ENCODE results near the gene RIPPLY3.
"Not testable (repeated sequence)": the region's sequence is repeated elsewhere in the genome, so short reads cannot be mapped to it uniquely, and the experiment has no call there.

RIPPLY3 gene

GRCh38 chr21:36988536-36988935, 18.0 kb upstream of the RIPPLY3 start:
- Histone ChIP-seq H3K4me3 (ENCODE audit: low read depth, low read length) (no peak overlapping the region), H3K36me3 (replicated peaks) (no peaks in the 10 kb centered on the region), H3K27ac (no peak overlapping the region), H3K27me3 (replicated peaks) (no peaks in the 10 kb centered on the region)
- DNase-seq = no peak
- in situ Hi-C loops (cut with HindIII; ENCODE audit: low pct_ligation_motif_present, low sequenced_read_pairs) = no loop called here
- TF ChIP-seq CTCF (IDR thresholded peaks at IDR 0.05; ENCODE audit: low read depth, low read length, missing control alignments) = no peak

- H3K27ac ChIP-seq = peak overlapping the region; percentile 54
- H3K27me3 ChIP-seq (replicated peaks); H3K36me3 ChIP-seq (replicated peaks); in situ Hi-C loops (cut with HindIII; ENCODE audit: low pct_ligation_motif_present, low sequenced_read_pairs); DNase-seq: not testable (repeated sequence)
- H3K4me3 ChIP-seq (ENCODE audit: low read depth, low read length) = peak overlapping the region; percentile 58
These were observed 17.3 kb upstream of the RIPPLY3 start for GRCh38 chr21:36989199-36989698.

- H3K27ac ChIP-seq = peak overlapping the region; percentile 54
- in situ Hi-C loops (cut with HindIII; ENCODE audit: low pct_ligation_motif_present, low sequenced_read_pairs) = no loop called here
- peak; percentile 71 for DNase-seq
- no peaks in the 10 kb centered on the region for H3K27me3 ChIP-seq (replicated peaks)
- peak overlapping the region; percentile 58 for H3K4me3 ChIP-seq (ENCODE audit: low read depth, low read length)
- no peaks in the 10 kb centered on the region for H3K36me3 ChIP-seq (replicated peaks)
- TF ChIP-seq CTCF (IDR thresholded peaks at IDR 0.05; ENCODE audit: low read depth, low read length, missing control alignments) = peak; percentile 52
These were observed 16.6 kb upstream of the RIPPLY3 start for GRCh38 chr21:36989699-36990507.

GRCh38 chr21:36990508-36991205, 15.8 kb upstream of the RIPPLY3 start:
- Histone ChIP-seq H3K27me3 (replicated peaks) (no peaks in the 10 kb centered on the region), H3K4me3 (ENCODE audit: low read depth, low read length) (peak overlapping the region; percentile 58), H3K36me3 (replicated peaks) (no peaks in the 10 kb centered on the region), H3K27ac (peak overlapping the region; percentile 54)
- DNase-seq = no peak
- in situ Hi-C loops (cut with HindIII; ENCODE audit: low pct_ligation_motif_present, low sequenced_read_pairs) = no loop called here
- no peak for TF ChIP-seq CTCF (IDR thresholded peaks at IDR 0.05; ENCODE audit: low read depth, low read length, missing control alignments)

GRCh38 chr21:36992671-36993070, 13.8 kb upstream of the RIPPLY3 start:
- TF ChIP-seq CTCF (IDR thresholded peaks at IDR 0.05; ENCODE audit: low read depth, low read length, missing control alignments) = no peak
- Histone ChIP-seq H3K27me3 (replicated peaks) (no peaks in the 10 kb centered on the region), H3K27ac (no peak overlapping the region), H3K36me3 (replicated peaks) (no peaks in the 10 kb centered on the region), H3K4me3 (ENCODE audit: low read depth, low read length) (no peak overlapping the region)
- no peak for DNase-seq
- in situ Hi-C loops (cut with HindIII; ENCODE audit: low pct_ligation_motif_present, low sequenced_read_pairs) = no loop called here

- Histone ChIP-seq H3K27ac (no peak overlapping the region), H3K36me3 (replicated peaks) (no peaks in the 10 kb centered on the region), H3K27me3 (replicated peaks) (no peaks in the 10 kb centered on the region), H3K4me3 (ENCODE audit: low read depth, low read length) (peak overlapping the region; percentile 40)
- in situ Hi-C loops (cut with HindIII; ENCODE audit: low pct_ligation_motif_present, low sequenced_read_pairs) = no loop called here
- DNase-seq = no peak
- TF ChIP-seq CTCF (IDR thresholded peaks at IDR 0.05; ENCODE audit: low read depth, low read length, missing control alignments) = no peak
These were observed 11.9 kb upstream of the RIPPLY3 start for GRCh38 chr21:36994501-36995158.

GRCh38 chr21:36995285-36995684, 11.2 kb upstream of the RIPPLY3 start:
- H3K36me3 ChIP-seq (replicated peaks); H3K27me3 ChIP-seq (replicated peaks); H3K4me3 ChIP-seq (ENCODE audit: low read depth, low read length); H3K27ac ChIP-seq; DNase-seq; in situ Hi-C loops (cut with HindIII; ENCODE audit: low pct_ligation_motif_present, low sequenced_read_pairs): not testable (repeated sequence)
